Parathyroid adenoma (tissue), 2 donors: ENCODE results near the gene FAM210B.

Source experiments
- H2AFZ ChIP-seq: fragments of 300-600 bp; sonication (generic); one replicate; pipeline ENCODE4 v1.7.0; 2017; ENCODE audit warnings: antibody characterized with exemption, mild to moderate bottlenecking
- H3K27ac ChIP-seq: fragments of 300-600 bp; sonication (generic); one replicate; pipeline ENCODE4 v1.7.0; 2017
- H3K27me3 ChIP-seq: fragments of 300-600 bp; sonication (generic); one replicate; pipeline ENCODE4 v1.7.0; 2017; ENCODE audit warnings: low read length; ENCODE audit not compliant: control insufficient read depth, insufficient read depth
- H3K36me3 ChIP-seq: fragments of 300-600 bp; sonication (generic); one replicate; pipeline ENCODE4 v1.7.0; 2017; ENCODE audit warnings: low read length; ENCODE audit not compliant: control insufficient read depth, insufficient read depth
- H3K4me1 ChIP-seq: fragments of 300-600 bp; sonication (generic); one replicate; pipeline ENCODE4 v1.7.0; 2017; ENCODE audit warnings: control low read depth
- H3K4me2 ChIP-seq: fragments of 300-600 bp; sonication (generic); one replicate; pipeline ENCODE4 v1.7.0; 2017; ENCODE audit warnings: low read length
- H3K4me3 ChIP-seq: fragments of 300-600 bp; sonication (generic); one replicate; pipeline ENCODE4 v1.7.0; 2017; ENCODE audit warnings: low read depth, low read length
- H3K79me2 ChIP-seq: fragments of 300-600 bp; sonication (generic); one replicate; pipeline ENCODE4 v1.7.0; 2017; ENCODE audit warnings: control low read depth
- H3K9ac ChIP-seq: fragments of 300-600 bp; sonication (generic); one replicate; pipeline ENCODE4 v1.7.0; 2017; ENCODE audit warnings: mild to moderate bottlenecking
- H3K9me3 ChIP-seq: fragments of 300-600 bp; sonication (generic); one replicate; pipeline ENCODE4 v1.7.0; 2017; ENCODE audit warnings: low read length; ENCODE audit not compliant: control insufficient read depth
- TF ChIP-seq, protein P1 (sequence below): fragments of 300-600 bp; sonication (generic); IDR thresholded peaks from one replicate; pipeline ENCODE4 v1.7.0; 2017; ENCODE audit warnings: antibody characterized with exemption, mild to moderate bottlenecking
- donor health status: primary hyperparathyroidism.

Gene FAM210B

DNA sequence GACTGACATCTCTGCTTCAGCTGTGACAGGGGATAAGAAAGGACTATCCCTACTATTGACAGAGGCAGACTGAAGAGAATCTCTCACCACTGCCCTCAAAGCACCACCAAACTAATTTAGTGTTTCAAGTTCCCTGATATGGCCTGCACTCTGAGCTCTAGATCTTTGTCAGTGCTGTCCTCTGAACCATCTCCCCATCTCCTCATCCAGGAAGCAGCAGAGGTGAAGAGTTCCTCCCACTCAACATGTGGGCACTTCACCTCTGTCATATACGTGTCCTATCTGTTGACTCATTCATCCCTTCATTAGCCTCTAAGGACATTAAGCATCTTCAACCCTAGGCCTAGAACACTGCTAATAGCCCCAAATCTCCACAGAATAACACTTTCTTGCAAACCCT lies 14.1 kb downstream of the FAM210B start:
- Histone ChIP-seq H3K79me2 (no peaks in the 10 kb centered on the region), H3K4me2 (no peak overlapping the region), H3K27ac (no peak overlapping the region), H3K9me3 (no peaks in the 10 kb centered on the region), H3K36me3 (no peaks in the 10 kb centered on the region), H3K27me3 (no peaks in the 10 kb centered on the region), H3K4me1 (no peaks in the 10 kb centered on the region), H3K9ac (no peak overlapping the region), H2AFZ (no peak overlapping the region), H3K4me3 (no peak overlapping the region)
- TF ChIP-seq, protein P1, sequence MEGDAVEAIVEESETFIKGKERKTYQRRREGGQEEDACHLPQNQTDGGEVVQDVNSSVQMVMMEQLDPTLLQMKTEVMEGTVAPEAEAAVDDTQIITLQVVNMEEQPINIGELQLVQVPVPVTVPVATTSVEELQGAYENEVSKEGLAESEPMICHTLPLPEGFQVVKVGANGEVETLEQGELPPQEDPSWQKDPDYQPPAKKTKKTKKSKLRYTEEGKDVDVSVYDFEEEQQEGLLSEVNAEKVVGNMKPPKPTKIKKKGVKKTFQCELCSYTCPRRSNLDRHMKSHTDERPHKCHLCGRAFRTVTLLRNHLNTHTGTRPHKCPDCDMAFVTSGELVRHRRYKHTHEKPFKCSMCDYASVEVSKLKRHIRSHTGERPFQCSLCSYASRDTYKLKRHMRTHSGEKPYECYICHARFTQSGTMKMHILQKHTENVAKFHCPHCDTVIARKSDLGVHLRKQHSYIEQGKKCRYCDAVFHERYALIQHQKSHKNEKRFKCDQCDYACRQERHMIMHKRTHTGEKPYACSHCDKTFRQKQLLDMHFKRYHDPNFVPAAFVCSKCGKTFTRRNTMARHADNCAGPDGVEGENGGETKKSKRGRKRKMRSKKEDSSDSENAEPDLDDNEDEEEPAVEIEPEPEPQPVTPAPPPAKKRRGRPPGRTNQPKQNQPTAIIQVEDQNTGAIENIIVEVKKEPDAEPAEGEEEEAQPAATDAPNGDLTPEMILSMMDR = no peak

DNA sequence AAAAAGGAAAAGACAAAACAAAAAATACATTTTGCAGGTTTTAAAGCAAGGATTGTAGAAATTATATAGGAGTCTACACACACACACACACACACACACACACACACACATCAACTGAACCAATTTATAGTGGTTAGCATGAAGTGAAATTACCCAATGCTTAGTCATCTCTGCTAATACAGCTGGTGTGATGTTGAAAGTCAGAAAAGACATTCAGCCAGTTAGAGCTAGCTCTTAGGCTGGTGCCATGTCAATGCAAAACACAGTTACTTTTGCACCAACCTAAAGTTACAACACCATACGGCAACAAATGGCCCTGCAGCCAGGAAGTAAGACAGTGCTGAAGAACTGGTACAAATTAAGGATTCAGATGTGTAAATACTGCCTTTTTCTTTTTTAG lies 15.2 kb downstream of the FAM210B start:
- TF ChIP-seq, protein P1 = no peak
- Histone ChIP-seq H3K9ac (no peak overlapping the region), H3K9me3 (no peaks in the 10 kb centered on the region), H3K4me1 (no peaks in the 10 kb centered on the region), H3K79me2 (no peaks in the 10 kb centered on the region), H3K4me2 (no peak overlapping the region), H3K27ac (no peak overlapping the region), H3K36me3 (no peaks in the 10 kb centered on the region), H3K27me3 (no peaks in the 10 kb centered on the region), H2AFZ (no peak overlapping the region), H3K4me3 (no peak overlapping the region)

DNA sequence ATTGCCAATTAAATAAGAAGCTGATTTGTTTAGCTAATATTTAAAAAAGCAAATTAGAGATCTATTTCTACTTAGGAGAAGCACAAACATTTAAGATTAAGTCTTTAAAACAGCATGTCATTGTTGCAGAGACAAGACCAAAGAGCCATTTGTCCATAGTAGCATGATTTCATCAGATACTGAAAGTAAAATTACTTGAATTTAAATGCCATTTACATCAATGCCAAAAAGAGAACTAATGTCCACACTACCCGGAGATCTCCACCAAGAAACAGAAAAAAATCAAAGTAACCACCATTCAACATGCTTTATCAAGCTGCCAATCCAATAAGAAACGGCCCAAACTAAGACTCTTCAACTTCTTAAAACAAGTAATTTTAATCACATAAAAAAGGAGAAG lies 17.6 kb downstream of the FAM210B start:
- no peaks in the 10 kb centered on the region for H3K9me3 ChIP-seq
- H3K27me3 ChIP-seq = no peaks in the 10 kb centered on the region
- H3K9ac ChIP-seq = no peak overlapping the region
- H3K27ac ChIP-seq = no peak overlapping the region
- TF ChIP-seq, protein P1 = no peak
- no peaks in the 10 kb centered on the region for H3K36me3 ChIP-seq
- no peak overlapping the region for H3K4me2 ChIP-seq
- no peaks in the 10 kb centered on the region for H3K4me1 ChIP-seq
- H3K79me2 ChIP-seq = no peaks in the 10 kb centered on the region
- H2AFZ ChIP-seq = no peak overlapping the region
- no peak overlapping the region for H3K4me3 ChIP-seq

DNA sequence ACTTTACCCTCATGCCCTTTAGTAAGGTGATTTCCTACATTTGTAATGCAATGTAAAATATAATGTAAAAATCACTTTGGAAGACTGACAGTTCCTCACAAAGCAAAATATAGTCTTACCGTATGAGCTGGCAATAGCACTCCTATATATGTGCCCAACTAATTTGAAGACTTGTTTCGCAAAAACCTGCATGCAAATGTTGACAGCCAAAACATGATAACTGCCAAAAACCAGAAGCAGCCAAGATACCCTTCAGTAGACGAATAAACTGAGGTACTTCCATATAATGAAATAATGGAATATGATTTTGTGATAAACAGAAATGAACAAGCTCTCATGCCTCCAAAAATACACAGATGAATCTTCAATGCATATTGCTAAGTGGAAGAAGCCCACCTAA lies 19.6 kb downstream of the FAM210B start:
- no peaks in the 10 kb centered on the region for H3K36me3 ChIP-seq
- no peaks in the 10 kb centered on the region for H3K4me1 ChIP-seq
- H3K9ac ChIP-seq = no peak overlapping the region
- no peaks in the 10 kb centered on the region for H3K9me3 ChIP-seq
- no peak overlapping the region for H3K27ac ChIP-seq
- H3K79me2 ChIP-seq = no peaks in the 10 kb centered on the region
- no peaks in the 10 kb centered on the region for H3K27me3 ChIP-seq
- H3K4me3 ChIP-seq = no peak overlapping the region
- TF ChIP-seq, protein P1 = no peak
- H2AFZ ChIP-seq = no peak overlapping the region
- H3K4me2 ChIP-seq = no peak overlapping the region

DNA sequence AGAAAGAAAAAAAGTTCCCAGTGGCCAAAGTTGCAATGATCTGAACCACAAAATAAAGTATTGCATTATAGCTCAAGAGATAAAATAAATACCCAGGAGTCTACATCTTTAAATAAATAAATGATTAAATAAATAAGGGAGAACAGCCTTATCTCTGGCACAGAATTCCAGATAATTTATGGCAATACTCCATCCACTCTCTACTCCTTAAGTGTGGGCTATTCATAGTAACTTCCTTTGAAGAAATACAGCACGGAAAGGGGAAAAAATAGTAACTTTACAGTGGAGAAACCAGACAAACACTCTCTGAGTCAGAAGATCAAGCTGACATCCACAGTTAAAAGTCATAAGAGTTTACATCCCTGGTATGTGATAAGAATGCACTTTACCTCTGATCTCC lies 21.6 kb downstream of the FAM210B start:
- H3K27me3 ChIP-seq = no peaks in the 10 kb centered on the region
- H3K4me2 ChIP-seq = no peak overlapping the region
- no peak overlapping the region for H2AFZ ChIP-seq
- no peak overlapping the region for H3K4me3 ChIP-seq
- H3K9me3 ChIP-seq = no peaks in the 10 kb centered on the region
- H3K9ac ChIP-seq = no peak overlapping the region
- H3K27ac ChIP-seq = no peak overlapping the region
- no peaks in the 10 kb centered on the region for H3K79me2 ChIP-seq
- no peaks in the 10 kb centered on the region for H3K36me3 ChIP-seq
- TF ChIP-seq, protein P1 = no peak
- no peaks in the 10 kb centered on the region for H3K4me1 ChIP-seq
